Measurements from ENCODE around the gene CEP85L. TPM values are rescaled to one million over a fixed set of nuclear protein-coding genes. Genes with fewer than 3 reads are reported as not detected.

The CEP85L gene
- total and polyA plus RNA-seq, 2 experiments from 2014 or later = 9.1 to 10.1 TPM

- TF ChIP-seq ZNF462 (CRISPR knock-in tag; IDR thresholded peaks at IDR 0.05) = no peak
- TF ChIP-seq NANOG (IDR thresholded peaks at IDR 0.05; ENCODE audit: borderline replicate concordance) = no peak
- TF ChIP-seq EZH2 (IDR thresholded peaks at IDR 0.05; ENCODE audit: low read depth, unreplicated experiment) = no peak
- TF ChIP-seq EZH2phosphoT487 (IDR thresholded peaks at IDR 0.05; ENCODE audit: unreplicated experiment) = no peak
- TF ChIP-seq POLR2AphosphoS5 (IDR thresholded peaks at IDR 0.05; ENCODE audit: low read depth) = no peak
- no peak for TF ChIP-seq ZNF114 (CRISPR knock-in tag; IDR thresholded peaks at IDR 0.05)
- TF ChIP-seq CTCF (conservative IDR thresholded peaks at IDR 0.05; ENCODE audit: low read depth in 2 of 2) = no peak
Observed at GRCh38 chr6:118606268-118606667, 45.1 kb downstream of the CEP85L start (continued).

- Mint-ChIP-seq H3K4me3 (no peak overlapping the region), H3K27me3 (ENCODE audit: insufficient read depth, low read depth, poor library complexity) (peaks cover 6% of the 10 kb centered on the region), H3K36me3 (ENCODE audit: low read depth) (peaks cover 10% of the 10 kb centered on the region; the same call in 2 of the 3 replicates), H3K9me3 (peaks cover 28% of the 10 kb centered on the region; the same call in 2 of the 3 replicates), H3K27ac (no peak overlapping the region), H3K4me1 (0 out of 3 replicates have a peak, but pooled peaks cover under 1% of the 10 kb centered on the region)
- no peaks in the 10 kb centered on the region for H3F3A ChIP-seq (replicated peaks; ENCODE audit: low read depth)
- no peak overlapping the region for H2AFZ ChIP-seq
- no peaks in the 10 kb centered on the region for H3K36me3 ChIP-seq (ENCODE audit: insufficient read depth)
- H3K4me2 ChIP-seq = no peak overlapping the region
- no peaks in the 10 kb centered on the region for H3K4me1 ChIP-seq (ENCODE audit: insufficient read depth)
- no peak overlapping the region for H3K27ac ChIP-seq (ENCODE audit: low read depth)
- H3K4me3 ChIP-seq = no peak overlapping the region
- no peaks in the 10 kb centered on the region for H4K20me1 ChIP-seq (replicated peaks; ENCODE audit: insufficient read depth)
- H3K79me2 ChIP-seq (replicated peaks; ENCODE audit: insufficient read depth) = peaks cover 5% of the 10 kb centered on the region; the same call in 1 of the 2 replicates
- H3K27me3 ChIP-seq (ENCODE audit: insufficient read depth) = no peaks in the 10 kb centered on the region
- no peaks in the 10 kb centered on the region for H3K9me2 ChIP-seq (ENCODE audit: insufficient read depth)
- no peak for ATAC-seq
- DNase-seq (ENCODE audit: low spot score) = no peak
- TF ChIP-seq ZNF114 (CRISPR knock-in tag; IDR thresholded peaks at IDR 0.05) (no peak), JUNB (IDR thresholded peaks at IDR 0.05; ENCODE audit: unreplicated experiment) (no peak), ZNF462 (CRISPR knock-in tag; IDR thresholded peaks at IDR 0.05) (no peak), NANOG (IDR thresholded peaks at IDR 0.05; ENCODE audit: borderline replicate concordance) (no peak)
Observed at GRCh38 chr6:118603372-118603771, 48.0 kb downstream of the CEP85L start.
